HG03342 (cell line): ENCODE measurements around the gene FKRP.

Source experiments
- ATAC-seq: cut with Tn5 transposase; IDR thresholded peaks from one replicate; pipeline ENCODE4 v1.9.1; 2021; ENCODE audit warnings: mild to moderate bottlenecking, moderate library complexity; ENCODE audit not compliant: unreplicated experiment

FKRP gene

GRCh38 chr19:46718934-46719622 is 26.8 kb upstream of the FKRP start:
- no peak for ATAC-seq

DNA sequence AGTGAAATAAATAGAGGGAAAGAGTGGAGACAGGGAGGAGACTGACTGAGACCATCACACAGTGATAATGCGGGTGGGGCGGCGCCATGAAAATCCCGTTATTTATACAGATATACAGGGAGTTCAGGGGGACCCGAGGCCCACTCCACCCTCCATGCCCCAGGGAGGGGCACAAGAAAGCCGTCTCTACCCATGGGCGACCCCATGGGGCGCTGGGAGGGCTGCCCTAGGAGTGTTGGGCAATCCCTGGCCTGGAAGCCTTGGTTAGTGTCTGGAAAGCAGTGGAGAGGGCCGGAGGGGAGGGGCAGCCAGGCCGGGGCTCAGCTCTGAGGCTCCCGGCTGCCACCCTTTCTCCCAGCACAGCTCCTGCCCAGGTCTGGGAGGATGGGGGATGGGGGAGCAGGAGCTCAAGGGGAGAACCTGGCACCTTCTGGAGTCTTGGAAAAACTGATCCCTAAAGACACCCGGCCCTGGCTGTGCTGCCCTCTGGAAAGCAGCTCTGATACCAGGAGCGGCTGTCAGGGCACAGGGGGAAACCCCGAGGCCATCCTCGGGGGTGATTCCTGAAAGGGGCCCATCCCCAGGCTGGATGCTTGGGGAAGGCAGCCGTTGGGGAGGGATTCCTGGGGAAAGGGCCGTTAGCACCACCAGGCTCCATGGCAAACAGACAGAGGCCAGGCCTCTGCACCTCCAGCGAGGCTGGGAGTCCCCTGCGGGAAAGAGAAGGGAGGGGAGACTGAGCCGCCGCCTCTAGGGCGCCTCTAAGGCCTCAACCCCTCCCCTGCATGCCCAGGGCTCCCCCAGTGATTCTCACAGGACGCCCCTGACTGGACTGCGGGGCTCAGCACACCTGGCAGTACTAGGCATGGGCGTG is 26.0 kb upstream of the FKRP start:
- ATAC-seq: no peak

- no peak for ATAC-seq
Measured at GRCh38 chr19:46720503-46721239, 25.2 kb upstream of the FKRP start.

- ATAC-seq: no peak
Measured at GRCh38 chr19:46721269-46722003, 24.4 kb upstream of the FKRP start.

DNA sequence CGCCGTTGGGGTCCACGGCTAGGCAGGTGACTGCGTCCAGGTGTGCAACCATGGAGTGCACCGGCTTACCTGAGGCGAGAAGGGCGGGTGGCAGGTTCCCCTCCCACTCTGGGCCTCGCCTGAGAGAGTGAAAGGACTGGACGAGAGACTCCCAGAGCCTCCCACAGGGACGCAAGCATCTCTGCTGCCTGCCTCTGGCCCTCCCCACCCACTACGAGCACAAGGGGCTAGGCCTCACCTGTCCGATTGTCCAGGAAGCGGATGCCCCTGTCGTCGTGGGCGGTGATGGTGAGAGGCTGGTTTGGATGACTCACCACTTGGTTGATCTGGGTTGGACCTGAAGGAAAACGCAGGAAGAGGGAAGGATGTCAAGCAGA is 23.9 kb upstream of the FKRP start:
- no peak for ATAC-seq

DNA sequence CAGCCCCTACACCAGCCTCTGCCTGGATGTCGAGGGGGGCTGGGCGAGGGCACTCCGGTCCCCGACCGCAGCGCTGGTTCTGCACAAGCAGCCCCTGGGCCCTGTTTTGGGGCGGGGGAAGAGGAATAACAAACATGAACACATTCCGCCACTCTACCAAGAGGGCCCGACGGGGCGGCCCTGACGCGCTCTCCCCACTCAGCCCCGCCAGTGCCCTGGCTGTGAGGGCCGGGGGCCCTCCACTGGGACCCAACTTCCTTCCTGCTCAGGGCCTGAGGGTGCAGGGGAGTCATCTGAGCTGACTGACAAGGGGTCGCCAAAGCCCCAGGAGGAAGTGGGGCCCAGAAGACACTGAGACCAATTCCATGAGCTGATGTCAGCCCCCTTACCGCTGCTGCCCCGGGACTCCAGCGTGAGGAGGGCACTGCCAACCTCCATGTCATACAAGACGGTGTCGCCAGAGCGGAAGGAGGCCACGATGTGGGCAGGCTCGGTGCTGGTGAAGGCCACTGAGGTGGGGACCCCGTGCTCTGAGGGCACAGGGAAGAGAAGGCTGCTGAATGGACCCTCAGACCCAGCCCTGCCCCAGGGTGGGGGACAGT is 23.3 kb upstream of the FKRP start:
- ATAC-seq: no peak

- ATAC-seq: no peak
Measured at GRCh38 chr19:46723023-46723461, 22.8 kb upstream of the FKRP start.

DNA sequence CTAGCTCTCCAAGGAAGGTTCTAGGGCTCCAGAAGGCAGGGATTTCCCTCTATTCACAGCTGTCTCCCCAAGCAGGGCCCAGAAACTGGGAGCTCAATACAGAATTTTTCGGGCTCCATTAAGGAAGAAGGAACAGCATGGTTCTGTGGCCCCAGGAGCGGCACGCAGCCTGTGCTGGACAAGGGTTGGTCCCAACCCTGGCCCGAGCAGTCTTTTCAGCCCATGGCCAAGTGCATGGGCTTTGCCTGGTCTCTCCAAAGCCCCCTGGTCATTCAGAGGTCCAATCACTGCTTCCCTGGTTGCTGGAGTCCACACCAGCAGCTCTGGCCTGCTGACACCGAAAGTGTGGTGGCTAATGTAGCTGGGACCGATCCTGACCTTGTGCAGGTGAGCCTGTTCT is 22.4 kb upstream of the FKRP start:
- no peak for ATAC-seq

DNA sequence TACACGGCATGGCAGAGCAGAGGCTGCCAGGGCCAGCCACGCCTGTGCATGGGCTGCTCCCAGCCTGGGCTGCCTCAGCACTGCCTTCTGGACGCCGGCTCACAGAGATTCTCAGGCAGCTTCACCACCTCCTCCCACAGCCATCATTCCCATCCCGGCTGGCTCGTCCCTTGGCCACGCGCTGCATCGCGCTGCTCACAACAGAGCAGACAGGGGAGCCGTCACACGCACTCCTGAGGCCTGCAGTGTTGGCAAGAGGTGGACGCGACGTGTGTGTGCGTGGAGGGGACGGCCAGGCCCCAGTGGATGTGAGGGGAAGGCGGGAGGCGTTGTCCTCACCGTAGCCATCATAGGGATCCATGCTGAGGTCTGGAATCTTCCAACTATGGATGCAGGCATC is 21.4 kb upstream of the FKRP start:
- no peak for ATAC-seq

GRCh38 chr19:46725036-46725820 is 20.6 kb upstream of the FKRP start:
- no peak for ATAC-seq

GRCh38 chr19:46725859-46726393 is 19.9 kb upstream of the FKRP start:
- ATAC-seq: no peak

GRCh38 chr19:46726551-46726950 is 19.3 kb upstream of the FKRP start:
- ATAC-seq: no peak

- ATAC-seq: no peak
Measured at GRCh38 chr19:46726971-46727501, 18.8 kb upstream of the FKRP start.

GRCh38 chr19:46727757-46728156 is 18.1 kb upstream of the FKRP start:
- no peak for ATAC-seq

DNA sequence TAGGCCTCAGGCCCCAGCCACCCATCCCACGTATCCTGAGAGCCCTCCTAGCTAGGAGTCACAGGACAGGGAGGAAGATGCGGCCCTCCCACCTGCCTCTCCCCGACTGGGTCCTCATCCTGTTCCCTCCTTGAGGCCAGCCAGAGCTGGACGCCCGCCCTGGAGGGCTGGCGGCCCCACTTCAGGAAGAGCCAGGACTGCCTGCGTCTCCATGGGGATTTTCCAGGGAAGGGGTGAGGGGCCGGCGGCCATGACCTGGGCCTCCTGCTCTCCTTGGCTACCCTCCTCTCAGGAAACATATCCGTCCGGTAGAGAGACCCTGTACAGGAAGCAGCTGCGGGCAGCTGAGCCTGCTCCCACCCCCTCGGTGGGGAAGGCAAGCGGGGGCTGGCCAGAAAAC is 17.6 kb upstream of the FKRP start:
- no peak for ATAC-seq

DNA sequence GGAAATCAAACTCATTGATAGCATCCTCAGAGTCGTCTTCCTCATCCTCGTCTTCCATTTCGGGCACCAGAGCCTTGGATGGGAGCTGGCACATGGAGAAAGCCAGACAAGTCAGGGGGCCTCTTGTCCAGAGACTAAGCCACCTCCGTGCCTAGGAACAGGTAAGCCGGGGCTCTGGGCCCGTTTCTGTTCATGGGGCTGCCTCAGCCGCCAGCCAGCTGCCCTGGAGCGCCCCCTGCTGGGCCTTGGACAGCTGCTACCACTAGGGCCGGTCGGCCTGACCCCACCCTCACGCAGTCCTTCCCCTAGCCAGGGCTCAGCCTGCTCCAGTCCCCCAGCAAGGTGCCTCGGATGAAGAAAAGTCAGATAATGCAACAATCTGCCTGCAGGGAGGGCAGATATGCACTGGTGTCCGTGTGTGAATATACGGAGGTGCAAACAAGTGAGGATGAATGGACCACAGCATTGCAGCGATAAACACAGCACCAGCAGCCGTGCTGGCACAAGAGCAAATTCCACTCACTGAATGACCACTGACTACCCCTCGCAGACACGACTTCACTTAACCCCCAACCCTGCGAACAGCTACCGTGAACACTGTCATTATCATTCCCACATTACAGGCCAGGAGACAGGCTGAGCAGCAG is 17.0 kb upstream of the FKRP start:
- ATAC-seq: peak; percentile 45

DNA sequence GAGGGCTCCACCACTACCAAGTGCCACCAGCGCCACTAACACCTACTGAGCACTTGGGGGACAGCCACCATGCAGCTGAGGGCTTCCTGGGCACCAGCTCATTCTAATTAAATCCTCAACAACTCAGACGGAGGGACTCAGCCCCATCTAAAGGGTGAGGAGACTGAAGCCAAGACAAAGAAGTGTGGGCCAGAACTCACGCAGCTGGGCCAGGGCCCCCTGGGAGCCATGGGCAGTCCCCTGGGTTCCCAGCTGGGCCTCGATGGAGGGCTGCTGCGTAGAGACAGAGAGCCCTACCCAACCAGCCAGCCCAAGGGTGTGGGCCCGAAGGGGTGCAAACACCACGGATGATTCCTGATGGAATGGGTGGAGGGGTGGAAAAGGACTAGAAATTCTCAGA is 16.2 kb upstream of the FKRP start:
- ATAC-seq: no peak

GRCh38 chr19:46730187-46730586 is 15.7 kb upstream of the FKRP start:
- ATAC-seq: no peak

DNA sequence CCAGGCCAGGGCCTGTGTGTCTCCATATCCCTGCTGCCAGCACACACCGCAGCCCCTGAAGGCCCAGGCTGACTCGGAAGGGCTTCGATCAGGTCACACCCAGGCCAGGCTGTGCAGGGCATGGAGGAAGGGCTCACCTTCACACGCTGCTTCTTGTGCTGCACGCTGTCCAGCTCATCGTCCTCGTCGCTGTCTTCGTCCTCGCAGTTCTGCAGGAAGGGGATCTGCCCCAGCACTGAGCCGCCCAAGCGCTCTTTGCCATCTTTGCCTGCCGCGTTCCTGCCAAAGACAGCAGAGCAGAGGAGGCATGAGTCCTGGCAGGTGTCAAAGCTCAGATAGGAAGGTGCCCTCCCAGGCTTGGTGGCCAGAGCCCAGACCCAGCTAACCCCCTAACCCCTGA is 15.3 kb upstream of the FKRP start:
- ATAC-seq: no peak
